GM18517 (cell line): ENCODE data around the gene TEX55.
"Not testable (repeated sequence)": the region's sequence is repeated elsewhere in the genome, so short reads cannot be mapped to it uniquely, and the experiment has no call there.

Source experiments
- ATAC-seq: cut with Tn5 transposase; IDR thresholded peaks from one replicate; pipeline ENCODE4 v1.9.1; 2021; ENCODE audit warnings: mild to moderate bottlenecking, moderate library complexity; ENCODE audit not compliant: unreplicated experiment

TEX55 gene

GRCh38 chr3:119160361-119160760, 14.4 kb downstream of the TEX55 start:
- ATAC-seq, result no peak

GRCh38 chr3:119160815-119161214, 14.8 kb downstream of the TEX55 start:
- ATAC-seq, result no peak

GRCh38 chr3:119161240-119161639, 15.3 kb downstream of the TEX55 start:
- ATAC-seq, result no peak

GRCh38 chr3:119164745-119165144, 18.8 kb downstream of the TEX55 start:
- not testable (repeated sequence) for ATAC-seq

GRCh38 chr3:119170821-119171220, 24.9 kb downstream of the TEX55 start:
- ATAC-seq, result no peak

- no peak for ATAC-seq
Measured at GRCh38 chr3:119173325-119173724, 27.4 kb downstream of the TEX55 start, which contains the start of gene UPK1B. UPK1B (plus strand) TSS chr3:119173598; CDS start chr3:119186742, 13,144 bp downstream.

- ATAC-seq, result no peak
Measured at GRCh38 chr3:119175872-119176756, 30.1 kb downstream of the TEX55 start.

GRCh38 chr3:119176778-119177177, 30.8 kb downstream of the TEX55 start:
- no peak for ATAC-seq

GRCh38 chr3:119177321-119177720, 31.4 kb downstream of the TEX55 start:
- no peak for ATAC-seq

GRCh38 chr3:119181765-119182164, 35.8 kb downstream of the TEX55 start:
- ATAC-seq, result no peak

GRCh38 chr3:119184111-119184510, 38.1 kb downstream of the TEX55 start:
- no peak for ATAC-seq

- no peak for ATAC-seq
Measured at GRCh38 chr3:119184796-119185570, 39.0 kb downstream of the TEX55 start.

- no peak for ATAC-seq
Measured at GRCh38 chr3:119187266-119187665, 41.3 kb downstream of the TEX55 start.

GRCh38 chr3:119191800-119192199, 45.8 kb downstream of the TEX55 start:
- ATAC-seq, result no peak

- ATAC-seq, result no peak
Measured at GRCh38 chr3:119194237-119195150, 48.5 kb downstream of the TEX55 start.

GRCh38 chr3:119195151-119195476, 49.1 kb downstream of the TEX55 start:
- no peak for ATAC-seq

GRCh38 chr3:119195911-119196310, 49.9 kb downstream of the TEX55 start:
- ATAC-seq, result no peak
